Kidney (tissue), 14 donors: Measurements from ENCODE around the gene SPECC1. TPM values are rescaled to one million over a fixed set of nuclear protein-coding genes. Genes with fewer than 3 reads are reported as not detected.

Source experiments
- DNase-seq, 5 donors: peaks; one replicate each; pipeline ENCODE4 v3.0.0-alpha.2; 2013 to 2020
- FAIRE-seq: peaks from 2 replicates; lab custom pipeline; 2012; peaks lifted over from hg19 to GRCh38; lab: Jason Lieb, UNC
- H3K27ac ChIP-seq, 2 donors: one replicate each; pipeline ENCODE4 v1.7.0; 2013; ENCODE audit warnings: low read depth in 2 of 2, low read length in 2 of 2, inconsistent platforms in 1 of 2
- H3K27me3 ChIP-seq: one replicate; pipeline ENCODE4 v1.7.1; 2013; ENCODE audit warnings: low read length, inconsistent platforms; ENCODE audit not compliant: control insufficient read depth, insufficient read depth
- H3K36me3 ChIP-seq, 3 donors: one replicate each; pipeline versions ENCODE4 v1.7.0 to v1.7.1; 2013; ENCODE audit warnings: low read length in 3 of 3, control low read depth in 1 of 3, inconsistent platforms in 1 of 3; ENCODE audit not compliant: insufficient read depth in 3 of 3, control insufficient read depth in 2 of 3
- H3K4me1 ChIP-seq, 3 donors: one replicate each; pipeline versions ENCODE4 v1.7.0 to v1.7.1; 2013; ENCODE audit warnings: low read length in 3 of 3, inconsistent platforms in 1 of 3, low read depth in 1 of 3; ENCODE audit not compliant: control insufficient read depth in 2 of 3, insufficient read depth in 2 of 3
- H3K4me3 ChIP-seq, 3 donors: one replicate each; pipeline versions ENCODE4 v1.7.0 to v1.8.1; 2013; ENCODE audit warnings: low read length in 3 of 3, control low read depth in 1 of 3, inconsistent platforms in 1 of 3
- H3K9ac ChIP-seq, 3 donors: one replicate each; pipeline versions ENCODE4 v1.7.0 to v1.7.1; 2013; ENCODE audit warnings: low read length in 3 of 3, control low read depth in 1 of 3, inconsistent platforms in 1 of 3
- H3K9me3 ChIP-seq, 3 donors: one replicate each; pipeline versions ENCODE4 v1.7.0 to v1.7.1; 2013; ENCODE audit warnings: low read length in 3 of 3, control low read depth in 1 of 3, inconsistent platforms in 1 of 3; ENCODE audit not compliant: control insufficient read depth in 2 of 3, insufficient read depth in 1 of 3
- CTCF ChIP-seq: IDR thresholded peaks from 3 replicates; pipeline ENCODE4 v1.5.1; 2012; ENCODE audit warnings: mild to moderate bottlenecking, moderate library complexity, borderline replicate concordance; ENCODE audit not compliant: insufficient read depth; ENCODE audit errors: extremely low read depth
- intact Hi-C: fragments of 100-400 bp; cut with DNase I; formaldehyde crosslinking; loops from one replicate; pipeline ENCODE4 v1.11.1; 2022
- polyA plus RNA-seq: library from polyadenylated mRNA; stranded (reverse); fragments of 350-450 nt; fragmentation: Illumina TruSeq; extraction: RNeasy Lipid Tissue Mini Kit (QIAGEN cat#74804); gene quantifications from one replicate; pipeline ENCODE4 v1.2.3, GENCODE V29; 2014; ENCODE audit warnings: low read depth, low replicate concordance; ENCODE audit not compliant: insufficient read depth
- total RNA-seq: library from RNA; stranded (reverse); fragmentation: NEBNext Ultra II Directional; extraction: Animal tissue kit (Norgen Biotek cat#: 25700); gene quantifications from one replicate; pipeline ENCODE4 v1.2.1, GENCODE V29; 2021
- donor health status: control.
- donor health status: control.
- donor health status: control.
- donor health status: control.
- donor health status: control.
- donor health status: DM: yes; HTN: yes; CAD: no.
- donor health status: Normal renal cell carcinoma (clear cell type).

SPECC1 gene
- total and polyA plus RNA-seq, 2 donors from 2014 or later = 7.6 to 29.1 TPM

- no peak for DNase-seq
- H3K4me3 ChIP-seq = peak overlapping the region in 1 of 3 donors; percentile 79
- H3K9me3 ChIP-seq = no peaks in the 10 kb centered on the region
- peaks cover 0 to 6% (median 0%) of the 10 kb centered on the region in 3 donors for H3K4me1 ChIP-seq
- no peak overlapping the region for H3K27ac ChIP-seq
- no peaks in the 10 kb centered on the region for H3K36me3 ChIP-seq
- intact Hi-C loops = no loop called here
- H3K9ac ChIP-seq = no peak overlapping the region
- H3K27me3 ChIP-seq = no peaks in the 10 kb centered on the region
- TF ChIP-seq CTCF = no peak
- no peak for FAIRE-seq
Observed at GRCh38 chr17:19978805-19979211, 30.4 kb upstream of the SPECC1 start.

GRCh38 chr17:19979917-19980770, 29.0 kb upstream of the SPECC1 start:
- DNase-seq = peak in 2 of 5 donors; percentile 52 to 74
- Histone ChIP-seq H3K27me3 (no peaks in the 10 kb centered on the region), H3K36me3 (no peaks in the 10 kb centered on the region), H3K4me3 (no peak overlapping the region), H3K27ac (no peak overlapping the region), H3K9ac (no peak overlapping the region), H3K9me3 (no peaks in the 10 kb centered on the region), H3K4me1 (peaks cover 0 to 6% (median 0%) of the 10 kb centered on the region in 3 donors)
- intact Hi-C loops = no loop called here
- no peak for FAIRE-seq
- TF ChIP-seq CTCF = no peak

GRCh38 chr17:19986941-19987861, 22.0 kb upstream of the SPECC1 start:
- Histone ChIP-seq H3K9me3 (no peaks in the 10 kb centered on the region), H3K27me3 (no peaks in the 10 kb centered on the region), H3K4me3 (no peak overlapping the region), H3K9ac (no peak overlapping the region), H3K4me1 (no peaks in the 10 kb centered on the region), H3K27ac (no peak overlapping the region), H3K36me3 (no peaks in the 10 kb centered on the region)
- intact Hi-C loops = no loop called here
- FAIRE-seq (no peak), DNase-seq (no peak)
- no peak for TF ChIP-seq CTCF
